Prostate gland (tissue), 2 donors: ENCODE data around the gene CYP1A2.

Experiments used
- POLR2A ChIP-seq: fragments of 450-650 bp; IDR thresholded peaks from one replicate; pipeline ENCODE4 v1.6.1; 2016; ENCODE audit warnings: antibody characterized with exemption, mild to moderate bottlenecking
- POLR2AphosphoS5 ChIP-seq: sonication (generic); formaldehyde crosslinking; IDR thresholded peaks from one replicate; pipeline ENCODE4 v1.6.1; 2017; ENCODE audit warnings: antibody characterized with exemption
- TF ChIP-seq, protein P1 (sequence below), 4 experiments: fragments of 200-600 bp in 2 of 4; fragments of 450-650 bp in 2 of 4; sonication (generic) in 2 of 4; IDR thresholded peaks; 1 replicate in 3 of 4; 2 replicates in 1 of 4; pipeline ENCODE4 v1.5.1; 2016 to 2019; ENCODE audit warnings: antibody characterized with exemption in 4 of 4, mild to moderate bottlenecking in 2 of 4, moderate library complexity in 2 of 4

GRCh38 chr15:74804935-74805334 lies 56.3 kb downstream of the CYP1A2 start:
- TF ChIP-seq, protein P1, sequence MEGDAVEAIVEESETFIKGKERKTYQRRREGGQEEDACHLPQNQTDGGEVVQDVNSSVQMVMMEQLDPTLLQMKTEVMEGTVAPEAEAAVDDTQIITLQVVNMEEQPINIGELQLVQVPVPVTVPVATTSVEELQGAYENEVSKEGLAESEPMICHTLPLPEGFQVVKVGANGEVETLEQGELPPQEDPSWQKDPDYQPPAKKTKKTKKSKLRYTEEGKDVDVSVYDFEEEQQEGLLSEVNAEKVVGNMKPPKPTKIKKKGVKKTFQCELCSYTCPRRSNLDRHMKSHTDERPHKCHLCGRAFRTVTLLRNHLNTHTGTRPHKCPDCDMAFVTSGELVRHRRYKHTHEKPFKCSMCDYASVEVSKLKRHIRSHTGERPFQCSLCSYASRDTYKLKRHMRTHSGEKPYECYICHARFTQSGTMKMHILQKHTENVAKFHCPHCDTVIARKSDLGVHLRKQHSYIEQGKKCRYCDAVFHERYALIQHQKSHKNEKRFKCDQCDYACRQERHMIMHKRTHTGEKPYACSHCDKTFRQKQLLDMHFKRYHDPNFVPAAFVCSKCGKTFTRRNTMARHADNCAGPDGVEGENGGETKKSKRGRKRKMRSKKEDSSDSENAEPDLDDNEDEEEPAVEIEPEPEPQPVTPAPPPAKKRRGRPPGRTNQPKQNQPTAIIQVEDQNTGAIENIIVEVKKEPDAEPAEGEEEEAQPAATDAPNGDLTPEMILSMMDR (IDR thresholded peaks at IDR 0.05), result no peak
- no peak for TF ChIP-seq POLR2A
- no peak for TF ChIP-seq POLR2AphosphoS5
